Measurements from ENCODE around the gene MPP4. TPM values are rescaled to one million over a fixed set of nuclear protein-coding genes. Genes with fewer than 3 reads are reported as not detected.

Gene MPP4
- total RNA-seq, 1 experiment from 2014 or later, result not detected

- no peaks in the 10 kb centered on the region for H3K79me1 ChIP-seq (ENCODE audit: insufficient read depth, low read depth, low read length, poor library complexity, severe bottlenecking)
- H3K79me2 ChIP-seq (ENCODE audit: insufficient read depth, low read length), result no peaks in the 10 kb centered on the region
- no peak overlapping the region for H3K23ac ChIP-seq (ENCODE audit: insufficient read length, low read depth, low read length)
- no peaks in the 10 kb centered on the region for H3K27me3 ChIP-seq (ENCODE audit: insufficient read depth, low read length)
- H2BK20ac ChIP-seq (ENCODE audit: low read depth, low read length, poor library complexity, severe bottlenecking), result no peak overlapping the region
- peaks cover 2 to 11% (median 2%) of the 10 kb centered on the region in 3 experiments; a peak in 4 of 7 replicates for H3K36me3 Mint-ChIP-seq (ENCODE audit: insufficient read depth in 1 of 3, low read depth in 3 of 3)
- no peaks in the 10 kb centered on the region for H3K4me1 ChIP-seq (ENCODE audit: insufficient read depth, low read length)
- no peak overlapping the region for H4K91ac ChIP-seq (ENCODE audit: insufficient read length, low read depth, low read length)
- H2AFZ ChIP-seq (ENCODE audit: low read length), result no peak overlapping the region
- no peak overlapping the region for H3K56ac ChIP-seq (ENCODE audit: insufficient read length, low read depth, low read length)
- 0 out of 4 replicates have a peak, but pooled peaks cover 0 to 2% of the 10 kb centered on the region in 2 experiments for H3K4me1 Mint-ChIP-seq
- H3K4me2 ChIP-seq (ENCODE audit: insufficient read depth, insufficient read length, low read length), result no peak overlapping the region
- H3K27me3 Mint-ChIP-seq (ENCODE audit: low read depth), result no peaks in the 10 kb centered on the region; the same call in 1 of the 2 replicates
- no peak overlapping the region for H3K4ac ChIP-seq (ENCODE audit: low read depth, low read length)
- no peak overlapping the region for H2BK120ac ChIP-seq (ENCODE audit: low read depth, low read length, poor library complexity, severe bottlenecking)
- no peak overlapping the region for H2AK5ac ChIP-seq (ENCODE audit: insufficient read length, low read length)
- no peak overlapping the region for H2BK12ac ChIP-seq (ENCODE audit: insufficient read length, low read depth, low read length)
- TF ChIP-seq CTCF (conservative IDR thresholded peaks at IDR 0.05), result no peak
- H3K4me3 Mint-ChIP-seq, result no peak overlapping the region
- no peak overlapping the region for H4K8ac ChIP-seq (replicated peaks; ENCODE audit: insufficient read length, low read depth, low read length)
- no peak overlapping the region for H3T11ph ChIP-seq (ENCODE audit: low read length)
- peaks cover 20 to 26% of the 10 kb centered on the region in 2 experiments for H3K9me3 Mint-ChIP-seq
- no peak for DNase-seq
- no peaks in the 10 kb centered on the region for H3K23me2 ChIP-seq (ENCODE audit: insufficient read length, low read depth, low read length, poor library complexity, severe bottlenecking)
- no peak overlapping the region for H3K27ac ChIP-seq (ENCODE audit: insufficient read length, low read depth, low read length)
- no peak overlapping the region for H3K27ac Mint-ChIP-seq
- no peak overlapping the region for H3K14ac ChIP-seq (ENCODE audit: insufficient read depth, low read length)
- no peaks in the 10 kb centered on the region for H4K20me1 ChIP-seq (ENCODE audit: control insufficient read depth, insufficient read depth, insufficient read length)
- no peak overlapping the region for H3K9ac ChIP-seq (ENCODE audit: extremely low read depth, insufficient read length, low read length)
- no peak overlapping the region for H3K18ac ChIP-seq (ENCODE audit: insufficient read length, low read depth, low read length)
- H2BK15ac ChIP-seq (ENCODE audit: low read depth, low read length), result no peak overlapping the region
- WGBS (ENCODE audit: extremely low coverage, insufficient read length, low lambda C conversion rate), result no CpG with 5 or more reads among the region's 2 CpGs
- H2BK5ac ChIP-seq (ENCODE audit: insufficient read length, low read length), result no peak overlapping the region
- H3K9me3 ChIP-seq (ENCODE audit: control insufficient read depth, low read depth, low read length), result no peaks in the 10 kb centered on the region
- no peak overlapping the region for H4K5ac ChIP-seq (ENCODE audit: insufficient read length, low read depth, low read length)
Measured at GRCh38 chr2:201607568-201607967, 90.9 kb downstream of the MPP4 start.
